PC-9 (cell line): ENCODE data around the gene SNX1. TPM values are rescaled to one million over a fixed set of nuclear protein-coding genes. Genes with fewer than 3 reads are reported as not detected.

Experiments used
- BruUV-seq: library from RNA; stranded (reverse); fragments of 400-500 nt; replicated peaks from 2 replicates; lab custom pipeline; 2021; lab: Mats Ljungman, UMichigan
- CTCF ChIA-PET: fragments of 300-600 bp; sonication (Branson Sonifier 250); formaldehyde crosslinking; loops from one replicate; lab custom pipeline; 2022; ENCODE audit warnings: antibody characterized with exemption; lab: Charles Lee
- POLR2A ChIA-PET: fragments of 300-600 bp; sonication (Branson Sonifier 250); formaldehyde crosslinking; loops from one replicate; lab custom pipeline; 2022; ENCODE audit warnings: antibody characterized with exemption; ENCODE audit not compliant: unreplicated experiment; lab: Charles Lee
- DNase-seq, 2 experiments: peaks; one replicate each; pipeline versions ENCODE4 v3.0.0 to v3.0.0-alpha.2; 2015 to 2022; ENCODE audit warnings: mixed read lengths in 1 of 2
- H2AFZ ChIP-seq: fragments of 200-600 bp; sonication (generic); 2 replicates; pipeline ENCODE4 v1.8.1; 2017; ENCODE audit warnings: antibody characterized with exemption
- H3F3A ChIP-seq: fragments of 200-600 bp; sonication (generic); 2 replicates; pipeline ENCODE4 v1.8.1; 2017; ENCODE audit warnings: antibody characterized with exemption, mild to moderate bottlenecking, low read depth; ENCODE audit not compliant: insufficient read depth
- H3K27ac ChIP-seq: fragments of 200-600 bp; sonication (generic); 2 replicates; pipeline ENCODE4 v1.6.1; 2016; ENCODE audit warnings: mixed run types
- H3K27me3 ChIP-seq: fragments of 200-600 bp; sonication (generic); 2 replicates; pipeline ENCODE4 v1.6.1; 2016; ENCODE audit warnings: low read depth, mixed run types; ENCODE audit not compliant: insufficient read depth
- H3K36me3 ChIP-seq: fragments of 200-600 bp; sonication (generic); 2 replicates; pipeline ENCODE4 v1.6.1; 2016; ENCODE audit warnings: low read depth, mixed run types
- H3K4me1 ChIP-seq: fragments of 200-600 bp; sonication (generic); replicated peaks from 2 replicates; pipeline ENCODE4 v1.6.1; 2016; ENCODE audit warnings: mixed run types; ENCODE audit not compliant: insufficient read depth
- H3K4me2 ChIP-seq: fragments of 200-600 bp; sonication (generic); 2 replicates; pipeline ENCODE4 v1.6.1; 2017; ENCODE audit warnings: mixed run types
- H3K4me3 ChIP-seq: fragments of 200-600 bp; sonication (generic); 2 replicates; pipeline ENCODE4 v1.6.1; 2016; ENCODE audit warnings: mixed run types
- H3K79me2 ChIP-seq: fragments of 200-600 bp; sonication (generic); 2 replicates; pipeline ENCODE4 v1.6.1; 2017; ENCODE audit warnings: low read depth, mixed run types
- H3K9me2 ChIP-seq: fragments of 200-600 bp; sonication (generic); 2 replicates; pipeline ENCODE4 v1.8.1; 2017; ENCODE audit warnings: mild to moderate bottlenecking; ENCODE audit not compliant: insufficient read depth
- H3K9me3 ChIP-seq: fragments of 200-600 bp; sonication (generic); 2 replicates; pipeline ENCODE4 v1.8.1; 2016; ENCODE audit warnings: low read depth; ENCODE audit not compliant: insufficient read depth
- H4K20me1 ChIP-seq: fragments of 200-600 bp; sonication (generic); 2 replicates; pipeline ENCODE4 v1.8.1; 2017; ENCODE audit not compliant: insufficient read depth
- CTCF ChIP-seq: fragments of 200-600 bp; sonication (generic); conservative IDR thresholded peaks from 2 replicates; pipeline ENCODE4 v1.6.1; 2017; ENCODE audit warnings: mixed run types, antibody characterized with exemption, mild to moderate bottlenecking, moderate library complexity
- EZH2 ChIP-seq: fragments of 200-600 bp; sonication (generic); IDR thresholded peaks from 2 replicates; pipeline ENCODE4 v1.8.0; 2017; ENCODE audit warnings: antibody characterized with exemption, low read depth
- intact Hi-C: fragments of 100-400 bp; cut with micrococcal nuclease; formaldehyde crosslinking; loops from one replicate; pipeline ENCODE4 v1.10.0; 2022; ENCODE audit not compliant: unreplicated experiment
- total RNA-seq: library from RNA; stranded (reverse); gene quantifications from 2 replicates; pipeline ENCODE4 v1.2.3, GENCODE V29; 2021

SNX1 gene
- total RNA-seq, 1 experiment from 2014 or later, result 114 TPM

GRCh38 chr15:64153480-64154367 lies 57.9 kb downstream of the SNX1 start:
- ChIA-PET POLR2A (interaction anchor here (0.6 kb wide), 1 partner anchor 661 kb away, joined by 7 read pairs; no protein-coding TSS in a partner anchor), CTCF (interaction anchor here (0.6 to 2.0 kb wide), 7 partner anchors 10 to 544 kb away, joined by 3 to 6 read pairs (median 3); partner anchors contain the start of gene CIAO2A)
- Histone ChIP-seq H3K27me3 (no peaks in the 10 kb centered on the region), H3F3A (peaks cover 42% of the 10 kb centered on the region), H3K4me3 (no peak overlapping the region), H3K4me2 (0 out of 2 replicates have a peak overlapping the region, but pooled peaks have one; percentile 26), H3K9me3 (no peaks in the 10 kb centered on the region), H3K27ac (no peak overlapping the region; the same call in 1 of the 2 replicates), H3K36me3 (peaks cover 8% of the 10 kb centered on the region; the same call in 1 of the 2 replicates), H3K4me1 (no peaks in the 10 kb centered on the region), H3K9me2 (no peaks in the 10 kb centered on the region), H4K20me1 (peaks cover 25% of the 10 kb centered on the region), H3K79me2 (no peaks in the 10 kb centered on the region), H2AFZ (no peak overlapping the region)
- BruUV-seq, result no TSS peak
- TF ChIP-seq EZH2 (no peak), CTCF (peak; percentile 90)
- intact Hi-C loops, result loop anchor here (5.0 to 10.0 kb wide), 4 partner anchors 56 to 574 kb away; partner anchors contain the start of gene SNX1
- peak; percentile 72 to 89 for DNase-seq

- H3K4me2 ChIP-seq, result no peak overlapping the region
- H3K9me2 ChIP-seq, result no peaks in the 10 kb centered on the region
- intact Hi-C loops, result loop anchor here (10.0 kb wide), 1 partner anchor 401 kb away; no protein-coding TSS in a partner anchor
- H3K36me3 ChIP-seq, result peaks cover 23% of the 10 kb centered on the region
- no peak overlapping the region for H3K27ac ChIP-seq
- peaks cover 19% of the 10 kb centered on the region for H3K79me2 ChIP-seq
- ChIA-PET POLR2A (interaction anchor here (0.6 kb wide), 1 partner anchor 568 kb away, joined by 6 read pairs; no protein-coding TSS in a partner anchor), CTCF (no interaction called here)
- no peaks in the 10 kb centered on the region for H3K9me3 ChIP-seq
- H3K4me3 ChIP-seq, result no peak overlapping the region
- H3K4me1 ChIP-seq, result no peaks in the 10 kb centered on the region; the same call in 1 of the 2 replicates
- H2AFZ ChIP-seq, result no peak overlapping the region
- TF ChIP-seq EZH2 (no peak), CTCF (no peak)
- TSS peak; percentile 21 for BruUV-seq
- peaks cover 44% of the 10 kb centered on the region for H4K20me1 ChIP-seq
- DNase-seq, result no peak
- no peaks in the 10 kb centered on the region for H3K27me3 ChIP-seq
- H3F3A ChIP-seq, result peaks cover 58% of the 10 kb centered on the region
Measured at GRCh38 chr15:64155802-64156651, 60.2 kb downstream of the SNX1 start.
